Calu3 (cell line): ENCODE data around the gene CKAP2. TPM values are rescaled to one million over a fixed set of nuclear protein-coding genes. Genes with fewer than 3 reads are reported as not detected.

Experiments
- BruUV-seq: library from RNA; stranded (reverse); fragments of 400-500 nt; replicated peaks from 2 replicates; lab custom pipeline; 2021; lab: Mats Ljungman, UMichigan
- CTCF ChIA-PET: fragments of 300-600 bp; sonication (Branson Sonifier 250); formaldehyde crosslinking; loops from one replicate; lab custom pipeline; 2022; ENCODE audit warnings: antibody characterized with exemption; lab: Charles Lee
- DNase-seq: peaks from one replicate; pipeline ENCODE4 v3.0.0; 2022
- H3K27ac Mint-ChIP-seq: one replicate; pipeline ENCODE4 v1.8.0; 2022; ENCODE audit warnings: mixed read lengths; ENCODE audit not compliant: unreplicated experiment
- H3K27me3 Mint-ChIP-seq: one replicate; pipeline ENCODE4 v1.8.0; 2022; ENCODE audit warnings: mixed read lengths; ENCODE audit not compliant: unreplicated experiment
- H3K36me3 Mint-ChIP-seq: one replicate; pipeline ENCODE4 v1.8.0; 2022; ENCODE audit warnings: mild to moderate bottlenecking, moderate library complexity, mixed read lengths; ENCODE audit not compliant: insufficient read depth, unreplicated experiment
- H3K4me1 Mint-ChIP-seq: one replicate; pipeline ENCODE4 v1.8.0; 2022; ENCODE audit warnings: mild to moderate bottlenecking, low read depth, mixed read lengths; ENCODE audit not compliant: unreplicated experiment
- H3K4me3 Mint-ChIP-seq: one replicate; pipeline ENCODE4 v1.8.0; 2022; ENCODE audit warnings: mild to moderate bottlenecking, low read depth, moderate library complexity, mixed read lengths; ENCODE audit not compliant: unreplicated experiment
- H3K9me3 Mint-ChIP-seq: one replicate; pipeline ENCODE4 v1.8.0; 2022; ENCODE audit warnings: low read depth, mixed read lengths; ENCODE audit not compliant: unreplicated experiment
- CTCF ChIP-seq: fragments of 200-600 bp; IDR thresholded peaks from one replicate; pipeline ENCODE4 v1.8.0; 2022; ENCODE audit warnings: antibody characterized with exemption; ENCODE audit not compliant: unreplicated experiment
- intact Hi-C: fragments of 100-400 bp; cut with micrococcal nuclease; formaldehyde crosslinking; loops from one replicate; pipeline ENCODE4 v1.10.0; 2022; ENCODE audit not compliant: unreplicated experiment
- total RNA-seq: library from RNA; stranded (reverse); gene quantifications from 2 replicates; pipeline ENCODE4 v1.2.3, GENCODE V29; 2022

Gene CKAP2
- total RNA-seq, 1 experiment from 2014 or later = 57.7 TPM

GRCh38 chr13:52450012-52450792 is 5.1 kb upstream of the CKAP2 start, which contains the start of gene VPS36:
VPS36 (minus strand) TSS chr13:52450634; CDS start chr13:52450594, 40 bp downstream.
- H3K9me3 Mint-ChIP-seq = no peaks in the 10 kb centered on the region
- CTCF ChIA-PET = interaction anchor here (0.7 to 2.4 kb wide), 8 partner anchors 22 to 681 kb away, joined by 3 to 20 read pairs (median 6); no protein-coding TSS in a partner anchor
- intact Hi-C loops = loop anchor here (1.0 to 2.0 kb wide), 2 partner anchors 51 to 107 kb away; no protein-coding TSS in a partner anchor
- peak within 1 kb of the TSS; percentile 82 for H3K4me3 Mint-ChIP-seq
- no peaks in the 10 kb centered on the region for H3K27me3 Mint-ChIP-seq
- peaks cover 29% of the 10 kb centered on the region for H3K36me3 Mint-ChIP-seq
- peak; percentile 96 for TF ChIP-seq CTCF
- DNase-seq = peak; percentile 98
- BruUV-seq = no TSS peak
- peaks cover 25% of the 10 kb centered on the region for H3K4me1 Mint-ChIP-seq
- H3K27ac Mint-ChIP-seq = peak within 1 kb of the TSS; percentile 71

- CTCF ChIA-PET = interaction anchor here (0.7 to 2.4 kb wide), 7 partner anchors 22 to 680 kb away, joined by 3 to 20 read pairs (median 7); no protein-coding TSS in a partner anchor
- H3K9me3 Mint-ChIP-seq = no peaks in the 10 kb centered on the region
- peak overlapping the region; percentile 82 for H3K4me3 Mint-ChIP-seq
- TF ChIP-seq CTCF = no peak
- peaks cover 35% of the 10 kb centered on the region for H3K36me3 Mint-ChIP-seq
- H3K4me1 Mint-ChIP-seq = peaks cover 25% of the 10 kb centered on the region
- H3K27me3 Mint-ChIP-seq = no peaks in the 10 kb centered on the region
- intact Hi-C loops = loop anchor here (1.0 to 2.0 kb wide), 2 partner anchors 52 to 107 kb away; no protein-coding TSS in a partner anchor
- peak overlapping the region; percentile 71 for H3K27ac Mint-ChIP-seq
- DNase-seq = no peak
- TSS peak; percentile 40 for BruUV-seq
These were observed 4.5 kb upstream of the CKAP2 start for GRCh38 chr13:52450793-52451116.

- BruUV-seq = no TSS peak
- no peaks in the 10 kb centered on the region for H3K9me3 Mint-ChIP-seq
- H3K36me3 Mint-ChIP-seq = peaks cover 40% of the 10 kb centered on the region
- no peak for DNase-seq
- peaks cover 25% of the 10 kb centered on the region for H3K4me1 Mint-ChIP-seq
- TF ChIP-seq CTCF = no peak
- CTCF ChIA-PET = interaction anchor here (0.7 to 2.4 kb wide), 7 partner anchors 23 to 680 kb away, joined by 3 to 20 read pairs (median 7); no protein-coding TSS in a partner anchor
- peak overlapping the region; percentile 71 for H3K27ac Mint-ChIP-seq
- H3K27me3 Mint-ChIP-seq = no peaks in the 10 kb centered on the region
- H3K4me3 Mint-ChIP-seq = peak overlapping the region; percentile 82
- intact Hi-C loops = loop anchor here (2.0 kb wide), 1 partner anchor 52 kb away; no protein-coding TSS in a partner anchor
These were observed 4.0 kb upstream of the CKAP2 start for GRCh38 chr13:52451135-52451804.

- Mint-ChIP-seq H3K4me1 (peaks cover 25% of the 10 kb centered on the region), H3K36me3 (peaks cover 46% of the 10 kb centered on the region), H3K27ac (no peak overlapping the region), H3K4me3 (no peak overlapping the region), H3K9me3 (no peaks in the 10 kb centered on the region), H3K27me3 (no peaks in the 10 kb centered on the region)
- DNase-seq = no peak
- no TSS peak for BruUV-seq
- CTCF ChIA-PET = no interaction called here
- TF ChIP-seq CTCF = no peak
- intact Hi-C loops = no loop called here
These were observed 2.8 kb upstream of the CKAP2 start for GRCh38 chr13:52452470-52452869.
